ENCODE measurements around the gene SIK3. TPM values are rescaled to one million over a fixed set of nuclear protein-coding genes. Genes with fewer than 3 reads are reported as not detected.

SIK3 gene
- total RNA-seq, 1 donor from 2014 or later: 32.9 TPM

DNA sequence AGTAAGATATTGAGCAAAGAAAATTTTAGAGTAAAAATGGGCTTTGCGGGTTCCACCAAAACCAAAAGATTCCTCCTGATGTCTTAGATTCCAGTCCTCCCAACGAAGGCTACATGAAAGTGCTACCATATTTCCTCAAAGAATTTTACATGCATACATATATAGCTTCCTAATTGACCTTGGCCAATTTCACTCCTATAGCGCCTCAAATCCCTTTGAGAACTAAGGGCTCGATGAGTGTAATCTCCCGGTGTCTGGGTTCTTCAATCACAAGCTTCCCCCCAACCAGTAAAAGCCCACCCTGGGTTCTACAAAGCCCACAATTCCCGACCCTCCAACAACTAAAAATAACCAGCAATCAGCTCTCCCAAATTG, 1.2 kb downstream of the SIK3 start:
- DNase-seq (no peak), ATAC-seq (no peak)
- H3K9me3 ChIP-seq: no peaks in the 10 kb centered on the region
- TF ChIP-seq, protein P1, sequence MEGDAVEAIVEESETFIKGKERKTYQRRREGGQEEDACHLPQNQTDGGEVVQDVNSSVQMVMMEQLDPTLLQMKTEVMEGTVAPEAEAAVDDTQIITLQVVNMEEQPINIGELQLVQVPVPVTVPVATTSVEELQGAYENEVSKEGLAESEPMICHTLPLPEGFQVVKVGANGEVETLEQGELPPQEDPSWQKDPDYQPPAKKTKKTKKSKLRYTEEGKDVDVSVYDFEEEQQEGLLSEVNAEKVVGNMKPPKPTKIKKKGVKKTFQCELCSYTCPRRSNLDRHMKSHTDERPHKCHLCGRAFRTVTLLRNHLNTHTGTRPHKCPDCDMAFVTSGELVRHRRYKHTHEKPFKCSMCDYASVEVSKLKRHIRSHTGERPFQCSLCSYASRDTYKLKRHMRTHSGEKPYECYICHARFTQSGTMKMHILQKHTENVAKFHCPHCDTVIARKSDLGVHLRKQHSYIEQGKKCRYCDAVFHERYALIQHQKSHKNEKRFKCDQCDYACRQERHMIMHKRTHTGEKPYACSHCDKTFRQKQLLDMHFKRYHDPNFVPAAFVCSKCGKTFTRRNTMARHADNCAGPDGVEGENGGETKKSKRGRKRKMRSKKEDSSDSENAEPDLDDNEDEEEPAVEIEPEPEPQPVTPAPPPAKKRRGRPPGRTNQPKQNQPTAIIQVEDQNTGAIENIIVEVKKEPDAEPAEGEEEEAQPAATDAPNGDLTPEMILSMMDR (IDR thresholded peaks at IDR 0.05): no peak
- H3K27ac ChIP-seq: peak overlapping the region; percentile 93
- peak overlapping the region; percentile 77 for H3K4me3 ChIP-seq
- no peaks in the 10 kb centered on the region for H3K27me3 ChIP-seq (ENCODE audit: low read depth)
- no peaks in the 10 kb centered on the region for H3K36me3 ChIP-seq
- H3K4me1 ChIP-seq: peaks cover 55% of the 10 kb centered on the region
- intact Hi-C loops (cut with DNase I): no loop called here

DNA sequence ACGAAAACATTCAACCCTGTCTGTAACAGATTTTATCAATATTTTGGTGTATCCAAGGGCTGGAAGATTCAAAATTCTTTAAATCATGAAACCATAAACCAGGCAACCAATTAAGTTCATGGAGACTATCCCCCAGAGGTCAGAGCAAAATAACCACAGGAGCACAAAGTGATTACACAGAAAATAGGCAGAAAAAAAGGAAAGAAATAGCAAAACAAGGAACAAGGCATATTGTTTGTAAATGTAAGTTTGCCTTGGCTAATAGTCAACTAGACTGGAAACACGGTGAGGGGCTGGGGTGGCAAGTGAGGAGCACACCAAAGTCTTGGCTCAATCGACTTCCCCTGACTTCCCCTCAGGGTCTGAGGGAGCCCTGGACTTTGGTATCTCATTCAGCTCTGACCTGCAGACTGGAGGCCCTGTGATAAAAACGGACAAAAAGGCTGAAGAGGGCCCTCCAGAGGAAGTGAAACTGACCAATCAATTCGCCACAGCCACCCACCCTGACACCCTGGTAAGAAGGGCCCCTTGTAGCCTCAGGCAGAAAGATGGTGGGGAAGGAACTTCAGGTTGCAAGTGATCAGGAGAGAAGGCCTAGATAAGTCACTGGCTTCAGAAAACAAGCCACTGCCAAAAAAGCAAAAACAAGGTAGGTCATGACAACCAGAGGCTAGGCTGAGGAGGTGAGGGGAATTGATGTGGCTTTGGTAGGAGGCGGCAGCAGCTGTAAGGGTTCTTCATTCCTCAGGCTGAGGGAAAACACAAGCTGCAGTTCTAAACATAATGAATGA, 1.8 kb downstream of the SIK3 start:
- no peak for ATAC-seq
- Histone ChIP-seq H3K9me3 (no peaks in the 10 kb centered on the region), H3K27ac (peak overlapping the region; percentile 93), H3K36me3 (no peaks in the 10 kb centered on the region), H3K4me3 (peak overlapping the region; percentile 77), H3K4me1 (peaks cover 55% of the 10 kb centered on the region), H3K27me3 (ENCODE audit: low read depth) (no peaks in the 10 kb centered on the region)
- intact Hi-C loops (cut with DNase I): no loop called here
- no peak for DNase-seq
- TF ChIP-seq, protein P1 (IDR thresholded peaks at IDR 0.05): no peak

DNA sequence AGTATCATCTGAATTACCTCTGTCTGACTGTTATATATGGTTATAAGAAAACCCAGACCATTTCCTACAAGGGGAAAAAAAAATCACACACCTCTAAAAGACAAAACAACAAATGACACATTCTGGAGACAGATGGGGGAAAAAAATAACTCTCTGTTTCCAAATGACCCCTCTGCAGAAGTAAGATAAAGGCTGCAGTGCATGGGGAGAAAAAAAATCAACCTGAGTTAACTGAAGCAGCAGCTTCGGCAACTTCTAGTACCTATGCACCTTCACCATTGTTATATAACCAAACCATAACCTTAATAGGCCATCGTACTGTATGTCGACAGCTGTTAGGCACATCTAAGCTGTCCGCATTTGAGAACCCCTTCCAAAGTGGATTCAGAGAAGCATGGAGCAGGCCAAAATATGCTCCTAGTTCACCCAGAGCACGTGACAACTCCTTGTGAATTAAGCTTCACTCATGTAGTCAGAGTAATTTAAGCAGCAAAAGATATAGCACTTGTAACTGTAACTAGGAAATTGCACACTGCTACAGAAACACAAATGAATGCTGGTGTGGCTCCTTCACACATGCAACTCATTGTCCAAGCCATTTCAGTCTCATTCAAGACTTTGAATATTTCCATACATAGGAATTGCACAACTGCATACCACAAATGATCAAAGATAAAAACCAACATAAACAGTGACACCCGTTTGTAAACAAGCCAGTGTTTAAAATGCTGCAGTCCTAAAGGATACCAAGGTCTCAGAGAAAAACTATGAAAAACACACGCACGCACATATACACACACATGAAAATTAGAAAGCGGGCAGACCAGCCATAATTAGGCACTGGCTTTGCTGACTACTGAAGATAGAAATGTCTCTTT, 2.7 kb downstream of the SIK3 start:
- ATAC-seq: no peak
- no peaks in the 10 kb centered on the region for H3K9me3 ChIP-seq
- intact Hi-C loops (cut with DNase I): no loop called here
- H3K27me3 ChIP-seq (ENCODE audit: low read depth): no peaks in the 10 kb centered on the region
- peak overlapping the region; percentile 93 for H3K27ac ChIP-seq
- H3K36me3 ChIP-seq: no peaks in the 10 kb centered on the region
- peaks cover 55% of the 10 kb centered on the region for H3K4me1 ChIP-seq
- peak overlapping the region; percentile 77 for H3K4me3 ChIP-seq
- DNase-seq: no peak
- TF ChIP-seq, protein P1 (IDR thresholded peaks at IDR 0.05): no peak

DNA sequence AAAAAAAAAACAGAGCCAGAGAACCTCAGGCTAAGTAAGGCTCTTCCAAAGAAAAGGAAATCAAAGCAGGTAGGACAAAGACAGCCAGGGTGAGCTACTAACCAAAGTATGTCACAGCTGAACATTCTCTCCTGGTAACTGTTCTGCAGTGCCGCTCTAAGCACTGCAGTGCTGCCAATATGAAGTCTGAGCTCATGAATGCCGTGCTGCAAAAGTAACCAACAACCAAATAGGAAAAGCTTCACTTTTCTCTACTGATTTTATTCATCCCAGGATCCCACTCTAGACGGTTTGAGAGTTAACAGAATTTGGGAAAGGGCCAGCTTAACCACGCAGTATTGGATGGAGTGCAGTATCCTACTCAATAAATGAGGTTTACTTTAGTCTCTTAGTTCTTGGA, 3.5 kb downstream of the SIK3 start:
- no peaks in the 10 kb centered on the region for H3K9me3 ChIP-seq
- H3K4me1 ChIP-seq: peaks cover 54% of the 10 kb centered on the region
- no peak overlapping the region for H3K4me3 ChIP-seq
- H3K27me3 ChIP-seq (ENCODE audit: low read depth): no peaks in the 10 kb centered on the region
- ATAC-seq (no peak), DNase-seq (no peak)
- no peak overlapping the region for H3K27ac ChIP-seq
- intact Hi-C loops (cut with DNase I): no loop called here
- H3K36me3 ChIP-seq: no peaks in the 10 kb centered on the region
- TF ChIP-seq, protein P1 (IDR thresholded peaks at IDR 0.05): no peak

DNA sequence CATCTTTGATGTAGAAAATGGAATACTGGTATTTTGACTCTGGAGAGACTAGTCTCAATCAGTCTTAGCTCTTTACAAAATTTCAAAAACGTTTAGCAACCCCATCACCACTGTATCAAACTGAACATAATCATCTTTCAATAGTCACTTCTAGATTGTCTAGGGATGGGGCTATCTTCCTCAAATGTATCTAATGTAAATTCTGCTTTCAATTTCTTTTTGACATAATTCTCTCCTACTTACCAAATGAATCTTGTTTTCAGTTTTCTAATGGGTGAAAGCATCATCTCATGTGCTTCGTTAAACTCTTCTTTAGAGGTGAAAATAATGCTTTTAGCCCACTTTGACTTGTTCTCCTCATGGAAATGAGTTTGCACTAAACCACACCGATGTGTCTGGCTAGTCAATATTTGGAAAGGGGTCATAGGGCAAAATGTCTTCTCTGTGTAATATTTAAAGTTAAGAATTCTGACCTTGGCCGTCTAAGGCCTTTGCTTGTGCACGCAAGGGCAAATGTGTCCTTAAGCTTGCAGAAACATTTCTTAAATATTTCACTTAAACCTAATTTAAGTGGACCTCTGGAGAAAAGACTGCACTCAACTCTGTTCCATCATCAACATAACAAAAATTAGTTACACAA, 5.2 kb downstream of the SIK3 start:
- no peak overlapping the region for H3K27ac ChIP-seq
- ATAC-seq: no peak
- no peaks in the 10 kb centered on the region for H3K9me3 ChIP-seq
- H3K4me3 ChIP-seq: no peak overlapping the region
- intact Hi-C loops (cut with DNase I): no loop called here
- no peaks in the 10 kb centered on the region for H3K27me3 ChIP-seq (ENCODE audit: low read depth)
- no peak for DNase-seq
- H3K4me1 ChIP-seq: peaks cover 43% of the 10 kb centered on the region
- TF ChIP-seq, protein P1 (IDR thresholded peaks at IDR 0.05): no peak
- H3K36me3 ChIP-seq: no peaks in the 10 kb centered on the region

Measured in lower lobe of right lung (tissue), 2 donors.